Astrocyte (in vitro differentiated cells and primary cell): ENCODE data around the gene GFRA1. TPM values are rescaled to one million over a fixed set of nuclear protein-coding genes. Genes with fewer than 3 reads are reported as not detected.

Source experiments
- DNase-seq: peaks from one replicate; pipeline ENCODE4 v3.0.0-alpha.2; 2010; ENCODE audit warnings: low read depth
- FAIRE-seq: peaks from 2 replicates; lab custom pipeline; 2011; peaks lifted over from hg19 to GRCh38; lab: Jason Lieb, UNC
- H2AFZ ChIP-seq: 2 replicates; pipeline ENCODE4 v1.6.0; 2012; ENCODE audit warnings: low read depth, low read length, inconsistent platforms
- H3K27ac ChIP-seq: 2 replicates; pipeline ENCODE4 v1.5.1; 2011; ENCODE audit warnings: low read depth, low read length, inconsistent platforms
- H3K27me3 ChIP-seq: 2 replicates; pipeline ENCODE4 v1.6.0; 2011; ENCODE audit warnings: low read length, inconsistent platforms; ENCODE audit not compliant: insufficient read depth
- H3K36me3 ChIP-seq: 2 replicates; pipeline ENCODE4 v1.5.1; 2011; ENCODE audit warnings: low read length, inconsistent platforms; ENCODE audit not compliant: insufficient read depth
- H3K4me1 ChIP-seq: 2 replicates; pipeline ENCODE4 v1.5.1; 2011; ENCODE audit warnings: low read length, inconsistent platforms; ENCODE audit not compliant: insufficient read depth
- H3K4me2 ChIP-seq: 2 replicates; pipeline ENCODE4 v1.6.0; 2012; ENCODE audit warnings: low read length, inconsistent platforms
- H3K4me3 ChIP-seq: 2 replicates; pipeline ENCODE4 v1.5.1; 2011; ENCODE audit warnings: low read depth, mild to moderate bottlenecking, low read length, inconsistent platforms; ENCODE audit not compliant: insufficient read depth
- H3K79me2 ChIP-seq: 2 replicates; pipeline ENCODE4 v1.6.0; 2012; ENCODE audit warnings: mild to moderate bottlenecking, low read length, inconsistent platforms; ENCODE audit not compliant: insufficient read depth
- H3K9ac ChIP-seq: 2 replicates; pipeline ENCODE4 v1.6.0; 2012; ENCODE audit warnings: mild to moderate bottlenecking, low read length, inconsistent platforms
- H3K9me3 ChIP-seq: 2 replicates; pipeline ENCODE4 v1.5.1; 2012; ENCODE audit warnings: low read depth, mild to moderate bottlenecking, low read length, inconsistent platforms; ENCODE audit not compliant: insufficient read depth
- H4K20me1 ChIP-seq: 2 replicates; pipeline ENCODE4 v1.6.0; 2012; ENCODE audit warnings: low read length, inconsistent platforms; ENCODE audit not compliant: insufficient read depth
- H3K27ac Mint-ChIP-seq: one replicate; pipeline ENCODE4 v1.8.0; 2021; ENCODE audit warnings: mild to moderate bottlenecking, mixed read lengths; ENCODE audit not compliant: unreplicated experiment
- H3K27me3 Mint-ChIP-seq: one replicate; pipeline ENCODE4 v1.8.0; 2021; ENCODE audit warnings: low read depth, mixed read lengths; ENCODE audit not compliant: unreplicated experiment
- H3K36me3 Mint-ChIP-seq: one replicate; pipeline ENCODE4 v1.8.0; 2021; ENCODE audit warnings: low read depth, mixed read lengths; ENCODE audit not compliant: unreplicated experiment
- H3K4me1 Mint-ChIP-seq: one replicate; pipeline ENCODE4 v1.8.0; 2021; ENCODE audit warnings: low read depth, mixed read lengths; ENCODE audit not compliant: unreplicated experiment
- H3K4me3 Mint-ChIP-seq: one replicate; pipeline ENCODE4 v1.8.0; 2021; ENCODE audit warnings: mild to moderate bottlenecking, moderate library complexity, mixed read lengths; ENCODE audit not compliant: unreplicated experiment
- H3K9me3 Mint-ChIP-seq: one replicate; pipeline ENCODE4 v1.8.0; 2021; ENCODE audit warnings: mild to moderate bottlenecking, mixed read lengths; ENCODE audit not compliant: unreplicated experiment
- EZH2 ChIP-seq: IDR thresholded peaks from 2 replicates; pipeline ENCODE4 v1.6.1; 2012; ENCODE audit warnings: mild to moderate bottlenecking, low read length, inconsistent platforms; ENCODE audit not compliant: insufficient read depth
- total RNA-seq: library from RNA; stranded (reverse); gene quantifications from 2 replicates; pipeline ENCODE4 v1.2.1, GENCODE V29; 2021
- TF ChIP-seq, protein P1 (sequence below): IDR thresholded peaks from 2 replicates; pipeline ENCODE4 v1.5.1; 2011; ENCODE audit warnings: low read depth, mild to moderate bottlenecking, inconsistent platforms, low read length, moderate library complexity; ENCODE audit not compliant: insufficient read depth

Gene GFRA1
- total RNA-seq, 1 donor from 2014 or later, result 24.2 TPM

GRCh38 chr10:116154651-116155050 is 118.4 kb downstream of the GFRA1 start:
- Histone ChIP-seq H4K20me1 (no peaks in the 10 kb centered on the region), H3K4me3 (no peak overlapping the region), H3K27ac (no peak overlapping the region), H3K9ac (no peak overlapping the region), H3K27me3 (no peaks in the 10 kb centered on the region), H2AFZ (no peak overlapping the region), H3K79me2 (no peaks in the 10 kb centered on the region), H3K9me3 (no peaks in the 10 kb centered on the region), H3K4me2 (no peak overlapping the region), H3K36me3 (no peaks in the 10 kb centered on the region), H3K4me1 (no peaks in the 10 kb centered on the region)
- Mint-ChIP-seq H3K36me3 (peaks cover 2% of the 10 kb centered on the region), H3K27ac (no peak overlapping the region), H3K4me1 (no peaks in the 10 kb centered on the region), H3K9me3 (peaks cover 6% of the 10 kb centered on the region), H3K4me3 (no peak overlapping the region), H3K27me3 (peaks cover 15% of the 10 kb centered on the region)
- FAIRE-seq, result no peak
- DNase-seq, result no peak
- TF ChIP-seq EZH2, result no peak
- TF ChIP-seq, protein P1, sequence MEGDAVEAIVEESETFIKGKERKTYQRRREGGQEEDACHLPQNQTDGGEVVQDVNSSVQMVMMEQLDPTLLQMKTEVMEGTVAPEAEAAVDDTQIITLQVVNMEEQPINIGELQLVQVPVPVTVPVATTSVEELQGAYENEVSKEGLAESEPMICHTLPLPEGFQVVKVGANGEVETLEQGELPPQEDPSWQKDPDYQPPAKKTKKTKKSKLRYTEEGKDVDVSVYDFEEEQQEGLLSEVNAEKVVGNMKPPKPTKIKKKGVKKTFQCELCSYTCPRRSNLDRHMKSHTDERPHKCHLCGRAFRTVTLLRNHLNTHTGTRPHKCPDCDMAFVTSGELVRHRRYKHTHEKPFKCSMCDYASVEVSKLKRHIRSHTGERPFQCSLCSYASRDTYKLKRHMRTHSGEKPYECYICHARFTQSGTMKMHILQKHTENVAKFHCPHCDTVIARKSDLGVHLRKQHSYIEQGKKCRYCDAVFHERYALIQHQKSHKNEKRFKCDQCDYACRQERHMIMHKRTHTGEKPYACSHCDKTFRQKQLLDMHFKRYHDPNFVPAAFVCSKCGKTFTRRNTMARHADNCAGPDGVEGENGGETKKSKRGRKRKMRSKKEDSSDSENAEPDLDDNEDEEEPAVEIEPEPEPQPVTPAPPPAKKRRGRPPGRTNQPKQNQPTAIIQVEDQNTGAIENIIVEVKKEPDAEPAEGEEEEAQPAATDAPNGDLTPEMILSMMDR, result no peak

GRCh38 chr10:116151076-116151475 is 121.9 kb downstream of the GFRA1 start:
- FAIRE-seq (no peak), DNase-seq (no peak)
- Histone ChIP-seq H3K79me2 (no peaks in the 10 kb centered on the region), H3K36me3 (no peaks in the 10 kb centered on the region), H3K4me1 (no peaks in the 10 kb centered on the region), H4K20me1 (no peaks in the 10 kb centered on the region), H3K9me3 (no peaks in the 10 kb centered on the region), H3K4me3 (no peak overlapping the region), H3K27ac (no peak overlapping the region), H3K4me2 (no peak overlapping the region), H3K9ac (no peak overlapping the region), H2AFZ (no peak overlapping the region), H3K27me3 (no peaks in the 10 kb centered on the region)
- H3K27me3 Mint-ChIP-seq, result peaks cover 13% of the 10 kb centered on the region
- no peak overlapping the region for H3K27ac Mint-ChIP-seq
- TF ChIP-seq, protein P1, result no peak
- TF ChIP-seq EZH2, result no peak
- peaks cover 6% of the 10 kb centered on the region for H3K9me3 Mint-ChIP-seq
- H3K4me1 Mint-ChIP-seq, result no peaks in the 10 kb centered on the region
- H3K36me3 Mint-ChIP-seq, result peaks cover 2% of the 10 kb centered on the region
- H3K4me3 Mint-ChIP-seq, result no peak overlapping the region

- TF ChIP-seq, protein P1, result no peak
- Histone ChIP-seq H3K27ac (no peak overlapping the region), H3K9me3 (no peaks in the 10 kb centered on the region), H3K36me3 (no peaks in the 10 kb centered on the region), H3K4me2 (no peak overlapping the region), H3K4me3 (no peak overlapping the region), H3K79me2 (no peaks in the 10 kb centered on the region), H3K27me3 (no peaks in the 10 kb centered on the region), H4K20me1 (no peaks in the 10 kb centered on the region), H3K4me1 (no peaks in the 10 kb centered on the region), H2AFZ (no peak overlapping the region), H3K9ac (no peak overlapping the region)
- H3K9me3 Mint-ChIP-seq, result peaks cover 6% of the 10 kb centered on the region
- FAIRE-seq (no peak), DNase-seq (no peak)
- no peak overlapping the region for H3K27ac Mint-ChIP-seq
- H3K4me1 Mint-ChIP-seq, result no peaks in the 10 kb centered on the region
- peaks cover 13% of the 10 kb centered on the region for H3K27me3 Mint-ChIP-seq
- H3K36me3 Mint-ChIP-seq, result peaks cover 2% of the 10 kb centered on the region
- H3K4me3 Mint-ChIP-seq, result no peak overlapping the region
These were observed 122.4 kb downstream of the GFRA1 start for GRCh38 chr10:116150606-116151005.
